ENCODE measurements around the gene SH3D21.

The SH3D21 gene

GRCh38 chr1:36328088-36328480, 21.9 kb downstream of the SH3D21 start:
- H3K4me2 ChIP-seq (ENCODE audit: low read length): no peak overlapping the region
- H3K9me3 ChIP-seq (ENCODE audit: insufficient read depth, low read length): no peaks in the 10 kb centered on the region
- H2AFZ ChIP-seq (ENCODE audit: low read depth, low read length): no peak overlapping the region
- H3K9ac ChIP-seq (ENCODE audit: low read length): no peak overlapping the region
- H3K79me2 ChIP-seq (ENCODE audit: low read length): no peaks in the 10 kb centered on the region
- H4K20me1 ChIP-seq (ENCODE audit: insufficient read depth, low read length): no peaks in the 10 kb centered on the region
- no peak overlapping the region for H3K4me3 ChIP-seq (ENCODE audit: low read length)
- H3K27ac ChIP-seq (ENCODE audit: low read length): no peak overlapping the region
- 0 out of 2 replicates have a peak, but pooled peaks cover 3% of the 10 kb centered on the region for H3K27me3 ChIP-seq (ENCODE audit: low read depth, low read length)
- H3K36me3 ChIP-seq (replicated peaks; ENCODE audit: low read depth, low read length): no peaks in the 10 kb centered on the region
- TF ChIP-seq EZH2phosphoT487 (IDR thresholded peaks at IDR 0.05; ENCODE audit: low read depth) (no peak), CTCF (IDR thresholded peaks at IDR 0.05; ENCODE audit: low read depth, low read length) (no peak)
- no peaks in the 10 kb centered on the region for H3K4me1 ChIP-seq (ENCODE audit: low read length)

- Histone ChIP-seq H3K9ac (ENCODE audit: low read length) (no peak overlapping the region), H3K36me3 (replicated peaks; ENCODE audit: low read depth, low read length) (no peaks in the 10 kb centered on the region), H2AFZ (ENCODE audit: low read depth, low read length) (no peak overlapping the region), H3K27me3 (ENCODE audit: low read depth, low read length) (0 out of 2 replicates have a peak, but pooled peaks cover 3% of the 10 kb centered on the region), H3K9me3 (ENCODE audit: insufficient read depth, low read length) (no peaks in the 10 kb centered on the region), H3K79me2 (ENCODE audit: low read length) (no peaks in the 10 kb centered on the region), H4K20me1 (ENCODE audit: insufficient read depth, low read length) (no peaks in the 10 kb centered on the region), H3K4me2 (ENCODE audit: low read length) (no peak overlapping the region), H3K4me3 (ENCODE audit: low read length) (no peak overlapping the region), H3K27ac (ENCODE audit: low read length) (no peak overlapping the region), H3K4me1 (ENCODE audit: low read length) (no peaks in the 10 kb centered on the region)
- TF ChIP-seq CTCF (IDR thresholded peaks at IDR 0.05; ENCODE audit: low read depth, low read length): no peak
- TF ChIP-seq EZH2phosphoT487 (IDR thresholded peaks at IDR 0.05; ENCODE audit: low read depth): no peak
Observed at GRCh38 chr1:36328713-36329112, 22.5 kb downstream of the SH3D21 start.

GRCh38 chr1:36329817-36330216, 23.6 kb downstream of the SH3D21 start:
- Histone ChIP-seq H3K27ac (ENCODE audit: low read length) (no peak overlapping the region), H3K4me2 (ENCODE audit: low read length) (no peak overlapping the region), H2AFZ (ENCODE audit: low read depth, low read length) (no peak overlapping the region), H3K9me3 (ENCODE audit: insufficient read depth, low read length) (no peaks in the 10 kb centered on the region), H3K9ac (ENCODE audit: low read length) (no peak overlapping the region), H3K4me3 (ENCODE audit: low read length) (no peak overlapping the region), H4K20me1 (ENCODE audit: insufficient read depth, low read length) (no peaks in the 10 kb centered on the region), H3K27me3 (ENCODE audit: low read depth, low read length) (0 out of 2 replicates have a peak, but pooled peaks cover 3% of the 10 kb centered on the region), H3K4me1 (ENCODE audit: low read length) (no peaks in the 10 kb centered on the region), H3K36me3 (replicated peaks; ENCODE audit: low read depth, low read length) (no peaks in the 10 kb centered on the region), H3K79me2 (ENCODE audit: low read length) (no peaks in the 10 kb centered on the region)
- TF ChIP-seq CTCF (IDR thresholded peaks at IDR 0.05; ENCODE audit: low read depth, low read length): no peak
- TF ChIP-seq EZH2phosphoT487 (IDR thresholded peaks at IDR 0.05; ENCODE audit: low read depth): no peak

GRCh38 chr1:36330940-36331339, 24.8 kb downstream of the SH3D21 start:
- Histone ChIP-seq H3K79me2 (ENCODE audit: low read length) (no peaks in the 10 kb centered on the region), H4K20me1 (ENCODE audit: insufficient read depth, low read length) (no peaks in the 10 kb centered on the region), H3K4me3 (ENCODE audit: low read length) (no peak overlapping the region), H3K36me3 (replicated peaks; ENCODE audit: low read depth, low read length) (no peaks in the 10 kb centered on the region), H3K27ac (ENCODE audit: low read length) (no peak overlapping the region), H3K9ac (ENCODE audit: low read length) (no peak overlapping the region), H3K9me3 (ENCODE audit: insufficient read depth, low read length) (no peaks in the 10 kb centered on the region), H3K4me2 (ENCODE audit: low read length) (no peak overlapping the region), H2AFZ (ENCODE audit: low read depth, low read length) (no peak overlapping the region), H3K27me3 (ENCODE audit: low read depth, low read length) (0 out of 2 replicates have a peak, but pooled peaks cover 7% of the 10 kb centered on the region), H3K4me1 (ENCODE audit: low read length) (no peaks in the 10 kb centered on the region)
- no peak for TF ChIP-seq CTCF (IDR thresholded peaks at IDR 0.05; ENCODE audit: low read depth, low read length)
- TF ChIP-seq EZH2phosphoT487 (IDR thresholded peaks at IDR 0.05; ENCODE audit: low read depth): no peak

All from OCI-LY3 (cell line).